Left forelimb (tissue), 1 donor: ENCODE data around the gene DCDC2B.

Experiments used
- DNase-seq: peaks from one replicate; pipeline ENCODE4 v3.0.0-alpha.2; 2018; ENCODE audit warnings: low spot score

DCDC2B gene

GRCh38 chr1:32223683-32224082 lies 14.8 kb downstream of the DCDC2B start:
- no peak for DNase-seq

DNA sequence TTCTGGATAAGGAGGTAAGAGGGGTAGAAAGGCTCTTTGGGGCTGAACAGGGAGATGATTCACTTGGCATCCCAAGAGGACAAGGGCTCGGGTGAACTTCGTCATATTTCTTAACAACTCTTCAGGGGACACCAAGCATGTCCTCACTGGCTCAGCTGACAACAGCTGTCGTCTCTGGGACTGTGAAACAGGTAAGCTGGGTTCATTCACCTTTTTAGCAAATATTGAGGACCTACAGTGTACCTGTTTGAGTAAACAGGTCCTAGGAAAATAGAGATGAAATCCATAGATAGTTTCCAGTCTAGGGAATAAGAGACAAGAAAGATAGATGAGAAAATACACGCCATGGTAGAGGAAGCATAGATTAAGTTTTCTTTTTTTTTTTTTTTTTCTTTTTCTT lies 15.4 kb downstream of the DCDC2B start:
- no peak for DNase-seq

DNA sequence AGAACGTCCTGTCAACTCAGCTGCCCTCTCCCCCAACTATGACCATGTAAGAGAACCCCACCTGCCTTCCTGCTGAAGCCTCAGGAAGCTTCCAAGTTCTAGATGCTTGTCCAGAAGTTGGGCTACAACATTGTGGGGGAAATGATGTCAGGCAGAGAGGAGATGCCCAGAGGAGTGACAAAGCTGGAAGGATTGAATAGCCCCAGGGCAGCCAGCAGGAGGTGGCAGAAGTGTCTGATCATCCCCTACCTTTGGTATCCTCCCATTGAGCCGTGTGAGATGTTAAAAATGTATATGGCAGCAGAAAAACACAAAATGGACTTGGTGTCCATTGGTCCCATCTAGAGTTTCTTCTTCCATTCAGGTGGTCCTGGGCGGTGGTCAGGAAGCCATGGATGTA lies 19.9 kb downstream of the DCDC2B start:
- DNase-seq: no peak

DNA sequence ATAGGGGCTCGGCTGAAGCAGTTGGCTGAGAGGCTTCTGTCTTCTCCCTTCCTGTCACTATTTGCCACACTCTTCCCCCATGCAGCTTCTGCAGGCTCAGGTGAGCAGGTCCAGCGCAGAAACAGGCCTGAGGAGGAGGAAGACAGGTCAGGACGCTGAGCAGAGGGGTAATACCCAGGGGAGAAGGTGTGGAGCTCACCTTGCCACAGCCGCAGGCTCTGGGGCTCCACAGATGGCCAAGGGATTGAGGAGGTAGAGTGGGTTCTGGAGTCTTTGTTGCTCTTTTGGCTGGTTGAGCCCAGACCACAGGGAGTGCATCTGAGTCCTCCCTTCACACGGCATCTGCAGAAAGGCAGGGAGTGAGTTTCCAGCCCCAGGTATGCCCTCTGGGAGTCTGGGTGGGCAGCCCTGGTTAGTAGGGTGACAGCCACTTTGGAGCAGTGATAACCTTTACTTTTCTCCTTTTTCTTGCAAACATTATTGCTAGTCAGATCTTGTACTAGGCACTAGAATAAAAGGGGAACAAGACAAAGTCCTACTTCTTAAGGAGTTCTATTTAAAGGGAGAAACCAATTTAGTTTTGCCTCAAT lies 23.0 kb downstream of the DCDC2B start:
- DNase-seq: no peak

DNA sequence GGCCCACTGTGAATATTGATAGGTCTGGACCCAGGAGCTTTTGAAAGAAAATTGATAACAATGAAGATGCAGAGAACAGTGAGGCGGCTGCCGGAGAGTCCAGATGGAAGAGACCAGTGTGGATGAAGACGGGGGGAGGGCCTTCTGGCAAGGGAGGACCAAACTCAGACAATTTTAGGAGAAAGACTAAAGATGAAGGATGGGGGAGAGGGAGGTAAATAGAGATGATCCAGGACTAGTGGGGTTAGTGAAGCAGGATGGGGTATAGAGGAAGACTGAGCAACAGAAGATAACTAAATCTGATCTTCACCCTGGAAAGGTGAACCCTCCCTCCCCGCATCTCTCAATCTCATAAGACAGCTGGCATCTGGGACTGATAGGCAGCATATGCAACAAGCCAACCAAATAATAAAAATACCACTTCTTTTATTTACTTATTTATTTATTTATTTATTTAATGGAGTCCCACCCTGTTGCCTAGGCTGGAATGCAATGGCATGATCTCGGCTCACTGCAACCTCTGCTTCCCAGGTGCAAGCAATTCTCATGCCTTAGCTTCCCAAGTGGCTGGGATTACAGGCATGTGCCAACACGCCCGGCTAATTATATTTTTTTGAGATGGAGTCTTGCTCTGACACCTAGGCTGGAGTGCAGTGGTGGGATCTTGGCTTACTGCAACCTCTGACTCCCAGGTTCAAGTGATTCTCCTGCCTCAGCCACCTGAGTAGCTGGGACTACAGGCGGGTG lies 23.8 kb downstream of the DCDC2B start:
- DNase-seq: no peak

GRCh38 chr1:32234792-32235191 lies 25.9 kb downstream of the DCDC2B start:
- no peak for DNase-seq

GRCh38 chr1:32239337-32239736 lies 30.4 kb downstream of the DCDC2B start:
- DNase-seq: no peak

- DNase-seq: no peak
These were observed 30.9 kb downstream of the DCDC2B start for GRCh38 chr1:32239790-32240139.

GRCh38 chr1:32240140-32240951 lies 31.5 kb downstream of the DCDC2B start:
- DNase-seq: peak; percentile 79

DNA sequence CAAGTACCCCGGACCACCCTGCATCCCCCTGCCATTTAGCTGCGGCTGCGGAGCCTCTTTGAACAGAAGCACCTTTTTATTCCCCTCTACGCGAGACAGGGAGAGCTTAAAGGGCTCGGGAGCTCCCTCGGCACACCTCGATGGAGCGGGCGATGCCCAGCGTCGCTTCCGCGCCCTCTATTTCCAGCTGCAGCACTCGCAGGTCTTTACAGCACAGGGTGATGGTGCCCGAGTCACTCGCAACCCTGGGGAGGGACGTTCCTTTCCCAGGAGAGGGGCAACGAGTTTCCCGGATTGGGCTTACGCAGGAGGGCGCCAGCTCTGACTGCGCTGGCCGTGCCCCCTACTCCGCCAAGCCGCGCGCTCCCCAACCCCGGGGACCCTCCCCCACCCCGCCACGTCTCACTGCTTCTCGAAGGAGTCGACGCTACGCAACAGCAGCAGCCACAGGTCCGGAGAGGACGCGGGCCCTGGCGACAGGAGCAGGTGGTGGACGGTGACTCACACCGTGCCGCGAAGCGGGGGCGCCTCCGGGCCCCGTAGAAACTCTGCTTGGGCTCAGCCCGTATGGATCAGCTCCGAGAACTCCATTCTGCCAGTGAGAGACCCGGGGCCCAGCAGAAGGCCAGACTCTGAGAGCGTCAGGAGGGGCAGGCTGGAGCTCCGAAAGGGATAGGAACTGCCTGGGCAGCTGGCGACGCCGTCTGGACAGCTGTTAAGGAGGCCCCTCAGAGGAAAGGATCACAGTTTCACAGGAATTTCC lies 32.3 kb downstream of the DCDC2B start:
- DNase-seq: peak; percentile 82

- no peak for DNase-seq
These were observed 33.5 kb downstream of the DCDC2B start for GRCh38 chr1:32242341-32242851.

DNA sequence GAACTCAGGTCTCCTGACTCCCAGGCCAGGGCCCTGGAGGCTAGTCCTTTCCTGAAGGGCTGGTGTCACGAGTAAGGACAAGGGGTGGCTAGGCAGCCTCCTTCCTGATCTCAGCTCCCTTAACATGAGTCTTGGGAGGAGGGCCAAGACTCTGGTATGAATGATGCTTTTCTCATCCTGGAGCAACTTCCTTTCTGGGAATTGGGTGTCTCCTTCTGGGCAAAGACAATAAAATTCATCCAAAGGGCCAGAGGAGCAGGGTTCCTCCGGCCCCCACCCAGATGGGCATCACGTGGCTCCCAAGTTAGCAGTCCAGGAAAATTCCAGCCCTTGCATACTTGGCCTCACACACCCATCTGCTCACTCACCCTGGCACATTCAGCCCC lies 38.0 kb downstream of the DCDC2B start, which contains the start of gene FAM167B:
Gene FAM167B (plus strand): TSS at position 335 of the 386 bp plus-strand sequence. CDS start 200 bp downstream, outside the sequence.
- no peak for DNase-seq

GRCh38 chr1:32247452-32247851 lies 38.6 kb downstream of the DCDC2B start:
- no peak for DNase-seq

DNA sequence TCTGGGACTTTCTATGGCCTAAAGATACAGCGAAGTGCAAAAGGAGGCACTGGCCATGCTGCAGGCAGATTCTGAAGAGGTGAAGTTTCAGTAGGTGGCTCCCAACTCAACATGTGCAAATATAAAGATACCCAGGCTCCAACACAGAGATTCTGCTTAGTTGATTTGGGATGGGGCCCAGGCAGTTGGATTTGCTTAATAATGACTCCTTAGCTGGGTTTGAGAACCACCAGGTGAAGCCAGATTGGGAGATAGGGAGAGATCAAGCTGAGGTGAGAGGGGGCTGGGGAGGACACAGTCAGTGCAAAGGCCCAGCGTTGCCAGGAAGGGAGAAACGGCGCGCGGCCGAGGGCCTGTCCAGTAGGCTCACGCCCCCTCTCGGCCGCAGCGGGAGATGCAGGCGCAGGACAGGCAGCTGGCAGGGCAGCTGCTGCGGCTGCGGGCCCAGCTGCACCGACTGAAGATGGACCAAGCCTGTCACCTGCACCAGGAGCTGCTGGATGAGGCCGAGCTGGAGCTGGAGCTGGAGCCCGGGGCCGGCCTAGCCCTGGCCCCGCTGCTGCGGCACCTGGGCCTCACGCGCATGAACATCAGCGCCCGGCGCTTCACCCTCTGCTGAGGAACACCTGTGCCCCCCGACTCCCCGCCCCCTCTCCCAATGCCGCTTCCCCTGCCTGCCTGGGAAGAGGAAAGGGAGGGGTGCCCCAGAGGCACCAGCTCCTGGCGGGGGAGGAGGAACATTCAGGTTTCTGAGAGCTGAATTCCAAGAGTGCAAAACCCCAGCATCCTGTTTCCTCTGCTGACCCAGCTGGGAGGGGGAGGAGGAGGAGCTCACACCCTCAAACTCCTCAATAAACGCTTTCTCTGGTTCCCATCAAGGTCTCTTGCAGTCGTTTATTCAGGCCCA lies 39.3 kb downstream of the DCDC2B start:
- DNase-seq: peak; percentile 76

DNA sequence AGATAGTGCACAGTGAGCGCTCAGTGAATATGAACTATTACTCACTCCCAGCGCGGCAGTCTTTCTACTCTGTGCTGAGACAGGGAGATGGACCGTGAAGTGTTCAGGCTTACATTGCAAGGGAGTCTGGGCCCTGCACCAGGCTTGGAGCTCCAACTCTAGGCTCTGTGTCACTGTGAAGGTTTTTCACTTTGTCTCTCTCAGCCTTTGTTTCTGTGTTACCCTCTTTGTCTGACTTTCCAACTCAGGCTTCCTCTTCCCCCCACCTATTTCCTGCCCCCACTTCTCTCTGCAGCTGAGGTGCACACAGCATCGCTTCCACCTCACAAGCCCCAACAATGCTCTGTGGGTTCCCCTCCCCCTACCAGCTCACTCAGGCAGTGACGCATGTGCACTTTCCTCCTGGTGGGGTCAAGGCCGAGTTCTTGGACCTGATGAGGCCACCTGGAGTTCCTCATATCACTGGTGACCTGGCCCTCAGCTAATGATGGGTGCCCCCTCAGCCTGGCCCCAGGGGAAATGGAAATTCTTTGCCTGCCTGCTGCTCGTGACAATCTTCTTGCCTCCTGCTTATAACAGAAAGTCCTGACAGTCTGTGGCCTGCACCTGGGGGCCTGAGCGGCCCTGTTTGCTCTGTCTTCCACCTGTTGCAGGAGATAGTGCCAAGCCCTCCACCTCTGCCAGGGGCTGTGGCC lies 41.1 kb downstream of the DCDC2B start:
- DNase-seq: no peak

DNA sequence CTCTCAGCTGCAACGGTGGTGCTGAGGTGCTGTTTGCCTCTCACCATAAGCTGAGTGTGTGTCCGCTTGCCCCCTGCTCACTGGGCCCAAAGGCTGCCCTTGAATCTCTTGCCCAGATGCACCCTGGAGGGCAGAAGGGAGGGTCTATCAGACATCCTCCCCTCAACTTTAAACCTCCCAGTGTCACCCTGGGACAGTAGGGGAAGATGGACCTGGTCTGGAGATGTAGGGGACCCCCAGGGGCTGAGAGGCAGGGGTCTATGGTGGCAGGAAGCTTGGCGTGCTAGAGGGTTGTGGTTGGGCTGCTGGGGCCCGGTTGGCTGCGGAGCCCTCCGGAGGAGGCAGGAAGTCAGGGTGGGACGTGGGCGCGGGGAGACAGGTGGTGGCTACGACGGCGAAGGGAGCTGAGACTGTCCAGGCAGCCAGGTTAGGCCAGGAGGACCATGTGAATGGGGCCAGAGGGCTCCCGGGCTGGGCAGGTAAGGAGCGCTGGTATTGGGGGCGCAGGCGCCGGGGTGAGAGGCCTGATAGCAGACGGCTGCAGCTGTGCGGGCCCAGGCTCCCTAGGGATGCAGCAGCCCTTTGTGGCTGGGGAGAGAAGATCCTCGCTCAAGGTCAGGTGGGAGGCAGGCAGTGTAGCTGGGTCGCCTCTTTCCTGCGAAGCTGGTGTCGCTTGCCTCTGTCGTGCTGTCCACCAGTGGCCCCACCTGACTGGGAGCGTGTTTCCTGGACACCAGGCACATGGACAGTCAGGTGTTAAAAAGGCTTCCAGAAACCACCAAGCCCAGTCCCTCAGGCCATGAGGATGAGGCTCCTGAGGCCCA lies 42.2 kb downstream of the DCDC2B start, which contains the start of gene LCK:
Gene LCK (plus strand): TSS at position 373 of the 824 bp plus-strand sequence. CDS start 23,065 bp downstream, outside the sequence.
- DNase-seq: no peak

DNA sequence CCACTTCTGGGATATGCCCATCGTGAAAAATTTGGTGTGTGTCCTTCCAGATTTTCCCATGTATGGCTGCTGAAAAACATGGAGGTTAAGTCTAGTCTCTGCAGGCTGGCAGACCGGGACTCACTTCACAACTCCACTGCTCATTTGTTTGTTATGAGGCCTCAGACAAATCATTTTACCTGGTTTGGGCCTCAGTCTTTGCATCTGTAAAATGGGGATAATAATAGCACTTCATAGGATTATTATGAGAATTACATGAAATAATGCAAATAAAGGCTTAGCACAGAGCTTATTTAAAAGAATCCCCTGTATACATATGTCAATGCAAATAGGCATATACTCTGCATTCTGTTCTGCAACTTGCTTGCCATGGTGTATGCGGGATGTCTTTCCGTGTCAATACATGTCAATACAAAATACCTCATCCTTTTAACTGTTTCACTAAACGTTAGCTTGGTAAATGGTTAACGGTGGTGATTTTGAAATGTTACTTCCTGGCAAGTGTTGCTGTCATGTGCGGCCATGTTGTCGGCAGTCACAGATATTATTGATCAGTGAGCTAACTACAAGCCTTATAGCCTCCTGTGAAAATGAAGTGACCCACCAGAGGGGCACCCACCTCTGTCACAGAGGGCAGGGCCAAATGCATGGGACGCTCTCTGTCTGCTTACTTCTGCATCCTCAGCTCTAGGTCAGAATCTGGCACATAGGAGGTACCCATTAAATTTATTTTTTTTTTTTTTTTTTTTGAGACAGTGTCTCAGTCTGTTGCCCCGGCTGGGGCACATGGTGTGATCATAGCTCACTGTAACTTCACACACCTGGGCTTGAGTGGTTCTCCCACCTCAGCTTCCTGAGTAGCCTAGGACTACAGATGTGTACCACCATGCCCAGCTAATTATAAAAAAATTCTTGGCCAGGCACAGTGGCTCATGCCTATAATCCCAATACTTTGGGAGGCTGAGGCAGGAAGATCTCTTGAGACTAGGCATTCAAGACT lies 46.5 kb downstream of the DCDC2B start:
- DNase-seq: no peak
